Stimulated activated memory B cell treated with anti-CD40 and anti-IgM and Interleukin-4, amounts not matched to agents 10 μg/mL and 1 μg/mL and 100 μg/mL, for 72 hours (primary cell): ENCODE results near the gene ATP2B3.

Experiments
- ATAC-seq: fragments of 150-1000 bp; cut with Tn5 transposase; 2 replicates; pipeline ENCODE4 v1.10.0; 2021
- H3K27ac Mint-ChIP-seq: one replicate; pipeline ENCODE4 v1.8.0; 2022; ENCODE audit warnings: mild to moderate bottlenecking, mixed read lengths
- H3K27me3 Mint-ChIP-seq: one replicate; pipeline ENCODE4 v1.8.0; 2022; ENCODE audit warnings: mixed read lengths
- H3K36me3 Mint-ChIP-seq: one replicate; pipeline ENCODE4 v1.8.0; 2022; ENCODE audit warnings: mixed read lengths
- H3K4me1 Mint-ChIP-seq: one replicate; pipeline ENCODE4 v1.8.0; 2022; ENCODE audit warnings: mixed read lengths
- H3K4me3 Mint-ChIP-seq: one replicate; pipeline ENCODE4 v1.8.0; 2022; ENCODE audit warnings: mild to moderate bottlenecking, moderate library complexity, mixed read lengths
- H3K9me3 Mint-ChIP-seq: one replicate; pipeline ENCODE4 v1.8.0; 2022; ENCODE audit warnings: mixed read lengths

The ATP2B3 gene

DNA sequence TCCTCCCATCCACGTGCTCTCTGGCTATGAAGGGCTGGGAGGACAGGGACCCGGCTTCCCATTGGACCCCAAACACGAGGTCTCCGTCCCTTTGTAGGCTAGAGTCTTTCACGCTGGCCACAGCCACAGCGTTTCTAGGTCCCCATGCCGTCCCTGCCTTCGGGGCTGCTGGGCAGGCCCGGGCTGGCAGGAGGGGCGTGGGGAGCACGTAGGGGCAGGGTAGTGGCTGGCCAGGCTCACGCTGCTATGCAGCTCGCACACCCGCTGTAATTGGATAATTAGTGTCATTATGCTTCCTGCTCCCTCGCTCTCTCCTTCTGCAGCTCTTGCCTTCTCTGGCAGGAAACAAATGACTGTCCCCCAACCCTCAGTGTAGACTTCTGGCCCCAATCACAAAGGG is 9.8 kb downstream of the ATP2B3 start:
- Mint-ChIP-seq H3K27ac (no peak overlapping the region), H3K4me3 (no peak overlapping the region), H3K9me3 (no peaks in the 10 kb centered on the region), H3K27me3 (peaks cover 21% of the 10 kb centered on the region), H3K4me1 (no peaks in the 10 kb centered on the region), H3K36me3 (no peaks in the 10 kb centered on the region)
- no peak for ATAC-seq

DNA sequence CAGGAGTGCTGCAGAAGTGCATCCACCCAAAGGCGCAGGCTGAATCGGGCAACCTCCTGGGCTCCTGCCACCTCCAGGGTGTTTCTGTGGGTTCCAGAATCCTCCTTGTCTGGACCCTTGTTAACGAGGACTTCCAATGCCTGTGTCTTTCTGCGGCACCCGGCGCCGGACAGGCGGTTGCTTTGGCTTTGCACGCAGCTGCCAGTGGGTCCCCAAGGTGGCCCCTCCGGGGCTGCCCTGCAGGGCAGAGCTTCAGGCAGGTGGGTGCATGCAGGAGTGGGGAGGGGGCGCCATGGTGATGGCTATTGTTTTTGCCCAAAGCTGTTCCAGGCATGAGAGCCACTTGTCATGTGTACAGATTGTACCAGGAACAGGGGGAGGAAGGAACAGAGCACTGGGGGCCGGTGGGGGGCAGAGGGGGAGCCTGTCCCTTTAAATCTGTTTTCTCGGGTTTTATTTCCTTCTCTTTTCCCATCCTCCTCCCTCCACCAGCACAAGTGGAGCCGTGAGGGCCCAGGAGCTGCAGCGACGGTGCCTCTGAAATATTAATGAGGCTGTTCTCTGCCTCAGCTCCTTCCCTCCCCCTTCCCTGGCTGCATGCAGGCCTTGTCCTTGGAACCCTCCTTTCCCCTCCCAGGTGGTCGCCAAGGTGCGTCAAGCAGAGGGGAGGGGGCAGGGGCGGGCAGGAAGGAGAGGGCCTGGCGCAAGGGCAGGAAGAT is 13.1 kb downstream of the ATP2B3 start:
- no peaks in the 10 kb centered on the region for H3K36me3 Mint-ChIP-seq
- no peaks in the 10 kb centered on the region for H3K4me1 Mint-ChIP-seq
- no peak overlapping the region for H3K27ac Mint-ChIP-seq
- no peak overlapping the region for H3K4me3 Mint-ChIP-seq
- peaks cover 27% of the 10 kb centered on the region for H3K27me3 Mint-ChIP-seq
- no peaks in the 10 kb centered on the region for H3K9me3 Mint-ChIP-seq
- no peak for ATAC-seq

DNA sequence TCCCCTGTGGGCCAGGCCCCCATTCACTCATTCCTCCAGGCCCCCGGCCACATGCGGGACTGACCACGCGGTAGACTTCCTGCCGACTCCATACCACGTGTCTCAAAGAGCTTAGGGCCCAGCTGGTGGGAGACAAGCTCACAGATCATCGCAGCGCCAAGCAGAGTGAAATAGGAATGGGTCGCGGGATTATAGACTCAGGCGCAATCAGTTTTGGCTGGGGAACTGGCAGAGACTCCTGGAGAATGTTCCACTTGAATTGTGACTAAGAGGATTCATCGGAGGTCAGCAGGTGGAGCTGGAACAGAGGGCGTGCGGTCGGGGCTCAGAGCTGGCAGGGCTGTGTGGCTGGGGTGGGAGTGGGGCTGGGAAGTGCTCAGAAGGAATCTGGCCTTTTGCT is 15.6 kb downstream of the ATP2B3 start:
- Mint-ChIP-seq H3K9me3 (no peaks in the 10 kb centered on the region), H3K27ac (no peak overlapping the region), H3K36me3 (no peaks in the 10 kb centered on the region), H3K4me1 (no peaks in the 10 kb centered on the region), H3K27me3 (peaks cover 6% of the 10 kb centered on the region), H3K4me3 (no peak overlapping the region)
- no peak for ATAC-seq

DNA sequence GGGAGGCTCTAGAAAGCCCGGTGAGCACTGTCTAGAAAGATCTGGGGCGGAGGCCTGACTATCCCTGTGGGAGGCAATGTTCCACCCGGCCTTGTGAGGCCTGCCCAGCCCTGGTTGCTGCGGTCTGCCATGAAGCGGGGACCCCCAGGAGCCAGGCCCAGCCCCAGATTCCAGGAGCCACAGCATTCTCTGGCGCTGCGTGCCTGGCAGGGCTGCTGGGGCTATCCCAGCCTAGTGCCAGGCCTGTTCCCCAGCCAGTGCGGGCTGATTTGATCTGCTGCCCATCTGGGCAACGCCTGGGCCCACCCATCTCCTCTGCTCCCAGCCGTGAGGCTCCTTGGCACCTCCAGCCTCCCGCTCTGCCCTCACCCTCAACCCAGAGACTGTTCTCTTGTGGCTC is 19.6 kb downstream of the ATP2B3 start:
- no peak for ATAC-seq
- Mint-ChIP-seq H3K4me3 (no peak overlapping the region), H3K9me3 (no peaks in the 10 kb centered on the region), H3K36me3 (no peaks in the 10 kb centered on the region), H3K4me1 (no peaks in the 10 kb centered on the region), H3K27ac (no peak overlapping the region), H3K27me3 (peaks cover 23% of the 10 kb centered on the region)

DNA sequence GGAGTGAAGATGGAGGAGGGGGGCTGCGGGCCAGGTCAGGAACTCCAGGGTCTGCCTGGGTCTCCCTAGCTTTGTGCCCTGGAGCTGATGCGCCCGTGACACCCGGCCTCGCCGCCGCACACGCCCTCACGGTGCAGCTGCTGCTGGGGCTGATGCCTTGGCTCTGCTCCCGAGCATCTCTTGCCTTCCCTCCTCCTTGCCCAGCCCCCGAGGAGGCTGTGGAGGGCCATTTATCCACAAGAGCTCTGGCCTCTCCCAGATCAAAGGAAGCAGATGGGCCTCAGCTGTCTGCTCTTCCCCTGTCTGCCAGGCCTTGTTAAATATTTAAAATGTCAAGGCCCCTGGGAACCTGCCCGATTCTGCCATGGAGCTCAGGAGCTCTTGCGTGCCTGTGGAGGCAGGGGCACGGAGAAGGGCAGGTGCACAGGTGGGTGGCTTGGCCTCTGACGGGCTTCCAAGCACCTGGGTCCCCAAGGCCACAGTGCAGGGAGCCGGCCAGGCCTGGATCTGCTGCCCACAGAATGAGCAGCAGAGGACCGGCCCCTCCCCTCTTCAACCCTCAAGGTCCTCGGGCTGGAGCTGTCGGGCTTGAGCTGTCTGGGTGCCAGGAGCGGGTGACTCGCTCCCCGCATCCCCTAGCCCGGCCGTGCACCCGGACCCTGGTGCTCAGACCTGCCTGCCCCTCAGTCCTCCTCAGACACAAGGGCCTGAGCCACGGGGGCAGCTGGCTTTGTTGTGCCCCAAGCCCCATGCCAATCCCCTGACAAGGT is 20.3 kb downstream of the ATP2B3 start:
- peaks cover 23% of the 10 kb centered on the region for H3K27me3 Mint-ChIP-seq
- no peaks in the 10 kb centered on the region for H3K4me1 Mint-ChIP-seq
- no peak overlapping the region for H3K4me3 Mint-ChIP-seq
- ATAC-seq = no peak
- H3K9me3 Mint-ChIP-seq = no peaks in the 10 kb centered on the region
- no peak overlapping the region for H3K27ac Mint-ChIP-seq
- H3K36me3 Mint-ChIP-seq = no peaks in the 10 kb centered on the region

DNA sequence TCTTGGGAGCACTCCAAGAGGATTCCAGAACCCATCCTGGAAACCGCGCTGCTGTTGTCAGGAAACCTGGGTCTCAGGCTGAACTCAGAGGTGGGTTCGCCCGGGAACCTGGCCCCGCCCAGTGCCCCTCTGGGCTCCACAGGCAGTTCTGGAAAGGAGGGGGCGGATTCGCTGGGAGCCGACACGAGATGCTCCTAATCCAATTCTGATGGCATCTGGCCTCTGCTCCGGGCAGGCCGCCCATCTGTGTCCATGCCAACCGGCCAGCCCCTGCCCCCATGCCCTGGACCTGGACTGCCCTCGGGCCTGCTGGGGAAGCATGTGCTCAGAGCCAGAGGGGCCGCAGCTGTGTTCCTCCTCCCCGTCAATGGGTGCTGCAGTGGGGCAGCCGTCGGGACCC is 21.0 kb downstream of the ATP2B3 start:
- Mint-ChIP-seq H3K9me3 (no peaks in the 10 kb centered on the region), H3K27ac (no peak overlapping the region), H3K4me3 (no peak overlapping the region), H3K4me1 (no peaks in the 10 kb centered on the region), H3K36me3 (no peaks in the 10 kb centered on the region), H3K27me3 (peaks cover 18% of the 10 kb centered on the region)
- ATAC-seq = no peak

DNA sequence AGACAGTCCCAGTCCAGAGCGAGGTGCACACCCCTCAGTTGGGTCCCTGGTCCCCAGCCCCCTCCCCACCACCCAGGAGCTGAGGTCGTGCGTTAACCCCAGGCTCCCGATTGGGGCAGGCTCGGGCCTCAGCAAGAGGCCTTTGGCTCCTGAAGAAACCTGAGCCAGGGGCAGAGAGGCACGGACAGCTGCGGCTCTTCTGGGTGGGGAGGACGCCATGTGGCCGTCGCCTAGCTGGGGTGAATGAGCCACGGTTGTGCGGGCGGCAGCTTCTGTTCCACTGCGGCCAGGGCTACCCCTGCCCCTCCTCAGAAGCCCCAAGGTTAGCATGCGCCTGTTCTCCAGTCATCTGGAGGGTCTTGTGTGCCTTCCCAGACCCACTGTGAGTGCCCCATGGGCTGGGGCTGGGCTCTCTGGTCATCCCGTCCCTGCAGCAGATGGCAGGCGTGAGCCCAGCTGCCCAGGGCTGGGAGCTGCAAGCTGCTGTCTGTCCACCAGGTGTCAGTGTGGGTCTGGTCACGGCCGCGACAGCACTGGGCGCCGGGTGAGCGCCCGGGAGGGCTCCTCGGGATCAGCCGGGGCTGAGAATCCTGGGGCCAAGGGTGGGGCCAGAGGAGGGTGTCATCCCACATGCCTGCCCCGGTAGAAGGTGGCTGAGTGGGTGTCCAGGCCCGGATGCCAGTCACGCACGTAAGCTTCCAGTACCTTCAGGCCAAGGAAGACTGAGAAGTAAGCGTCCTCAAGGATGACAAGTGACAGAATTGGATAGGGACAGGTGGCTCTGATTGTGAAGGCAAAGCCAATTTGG is 21.9 kb downstream of the ATP2B3 start:
- peak; percentile 80 for ATAC-seq
- Mint-ChIP-seq H3K4me3 (no peak overlapping the region), H3K27ac (no peak overlapping the region), H3K9me3 (no peaks in the 10 kb centered on the region), H3K36me3 (no peaks in the 10 kb centered on the region), H3K27me3 (peaks cover 17% of the 10 kb centered on the region), H3K4me1 (no peaks in the 10 kb centered on the region)

DNA sequence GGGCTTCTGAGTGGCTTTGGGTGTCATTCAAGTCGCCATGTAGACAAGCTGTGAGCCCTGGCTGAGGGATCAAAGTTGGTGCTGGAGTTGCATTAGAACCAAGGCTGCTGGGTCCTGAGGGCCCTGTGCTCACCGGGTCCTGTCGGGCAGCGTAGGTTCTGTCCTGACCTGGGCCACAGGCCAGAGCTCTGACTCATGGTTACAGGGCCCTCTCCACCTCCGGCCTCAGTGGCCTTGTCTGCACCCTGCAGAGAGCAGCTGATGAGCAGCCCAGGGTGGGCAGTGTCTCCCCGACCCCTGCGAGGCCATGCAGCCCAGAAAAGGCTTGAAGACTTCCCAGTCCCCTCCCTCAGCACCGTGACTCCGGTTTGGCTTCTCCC is 22.5 kb downstream of the ATP2B3 start:
- Mint-ChIP-seq H3K4me1 (no peaks in the 10 kb centered on the region), H3K36me3 (no peaks in the 10 kb centered on the region), H3K27me3 (peaks cover 17% of the 10 kb centered on the region), H3K9me3 (no peaks in the 10 kb centered on the region), H3K4me3 (no peak overlapping the region), H3K27ac (no peak overlapping the region)
- no peak for ATAC-seq

DNA sequence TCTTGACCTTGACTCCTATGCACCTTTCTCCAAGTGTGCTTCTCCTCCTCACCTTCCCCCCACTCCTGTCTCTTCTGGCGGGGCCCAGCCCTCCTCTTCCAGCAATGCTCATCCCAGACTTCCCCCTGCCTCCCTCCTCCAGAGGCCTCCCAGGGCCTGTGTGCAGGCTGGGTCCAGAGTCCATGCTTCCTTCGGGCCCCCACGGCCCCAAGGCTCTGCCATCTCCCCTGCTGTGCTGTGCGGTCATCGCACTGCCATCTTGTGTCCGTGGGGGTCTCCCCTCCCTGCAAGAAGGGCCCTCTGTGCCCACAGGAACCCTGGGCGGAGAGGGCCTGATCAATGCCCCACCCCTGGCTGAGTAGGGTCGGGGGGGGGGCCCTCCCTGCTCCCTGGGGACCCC is 27.3 kb downstream of the ATP2B3 start:
- no peak overlapping the region for H3K4me3 Mint-ChIP-seq

DNA sequence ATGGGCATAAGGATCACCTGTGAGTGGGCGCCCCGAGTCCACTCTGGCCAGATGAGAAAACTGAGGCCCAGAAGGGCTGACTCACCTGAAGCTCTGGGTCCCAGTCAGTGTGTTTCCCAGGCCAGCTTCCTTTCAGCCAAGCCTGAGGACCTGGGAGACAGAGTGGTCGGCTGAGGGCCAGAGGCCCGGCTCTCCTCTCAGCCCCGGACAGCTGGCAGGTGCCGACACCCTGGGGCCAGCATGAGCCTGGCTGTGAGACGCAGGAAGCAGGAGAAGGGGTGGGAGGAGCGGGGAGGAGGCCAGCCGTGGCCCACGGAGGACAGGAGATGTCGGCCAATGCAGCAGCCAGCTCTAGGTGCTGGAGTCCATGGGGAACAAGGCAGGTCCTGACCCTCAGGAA is 28.9 kb downstream of the ATP2B3 start:
- Mint-ChIP-seq H3K27me3 (peaks cover 42% of the 10 kb centered on the region), H3K4me1 (no peaks in the 10 kb centered on the region), H3K27ac (no peak overlapping the region), H3K4me3 (no peak overlapping the region), H3K36me3 (no peaks in the 10 kb centered on the region), H3K9me3 (no peaks in the 10 kb centered on the region)
- ATAC-seq = no peak

More for the DNA sequence above, 27.3 kb downstream of the ATP2B3 start:
- Mint-ChIP-seq H3K36me3 (no peaks in the 10 kb centered on the region), H3K27ac (no peak overlapping the region), H3K9me3 (no peaks in the 10 kb centered on the region), H3K27me3 (peaks cover 55% of the 10 kb centered on the region), H3K4me1 (no peaks in the 10 kb centered on the region)
- no peak for ATAC-seq

DNA sequence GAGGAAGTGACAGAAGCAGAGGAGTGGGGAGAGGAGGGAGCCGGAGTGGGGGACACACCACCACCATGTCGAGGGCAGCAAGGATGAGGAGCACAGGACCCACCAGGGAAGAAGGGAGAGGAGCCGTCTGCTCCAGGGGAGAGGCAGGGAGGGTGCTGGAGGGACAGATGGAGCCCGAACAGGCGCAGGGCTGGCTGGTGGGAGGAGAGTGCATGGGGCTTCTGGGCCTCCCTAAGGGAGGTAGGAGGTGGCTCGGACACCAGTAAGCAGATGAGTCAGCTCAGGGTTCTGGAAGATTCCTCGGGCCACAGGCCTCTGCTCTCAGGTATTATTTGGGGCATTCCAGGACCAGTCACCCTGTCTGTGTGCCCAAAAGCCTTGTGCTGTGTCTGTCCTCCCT is 29.8 kb downstream of the ATP2B3 start:
- no peaks in the 10 kb centered on the region for H3K36me3 Mint-ChIP-seq
- no peaks in the 10 kb centered on the region for H3K4me1 Mint-ChIP-seq
- H3K27me3 Mint-ChIP-seq = peaks cover 39% of the 10 kb centered on the region
- no peak overlapping the region for H3K4me3 Mint-ChIP-seq
- no peaks in the 10 kb centered on the region for H3K9me3 Mint-ChIP-seq
- no peak for ATAC-seq
- no peak overlapping the region for H3K27ac Mint-ChIP-seq

DNA sequence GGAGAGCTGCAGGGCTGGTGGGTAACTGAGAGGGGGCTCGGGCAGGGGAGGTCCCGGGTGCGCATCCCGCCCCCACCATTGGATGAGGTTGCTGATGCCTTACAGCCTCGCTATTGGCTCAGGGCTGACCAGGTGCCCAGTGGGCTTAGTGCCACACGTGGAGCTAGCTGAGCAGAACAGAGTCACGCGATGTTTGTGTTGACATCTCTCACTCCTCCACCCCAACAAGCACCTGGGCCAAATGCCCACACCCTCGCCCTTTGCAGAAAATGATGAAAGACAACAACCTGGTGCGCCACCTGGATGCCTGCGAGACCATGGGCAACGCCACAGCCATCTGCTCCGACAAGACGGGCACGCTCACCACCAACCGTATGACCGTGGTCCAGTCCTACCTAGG is 31.8 kb downstream of the ATP2B3 start:
- Mint-ChIP-seq H3K4me3 (no peak overlapping the region), H3K27me3 (peaks cover 59% of the 10 kb centered on the region), H3K36me3 (no peaks in the 10 kb centered on the region), H3K4me1 (no peaks in the 10 kb centered on the region), H3K27ac (no peak overlapping the region), H3K9me3 (no peaks in the 10 kb centered on the region)
- ATAC-seq = no peak

DNA sequence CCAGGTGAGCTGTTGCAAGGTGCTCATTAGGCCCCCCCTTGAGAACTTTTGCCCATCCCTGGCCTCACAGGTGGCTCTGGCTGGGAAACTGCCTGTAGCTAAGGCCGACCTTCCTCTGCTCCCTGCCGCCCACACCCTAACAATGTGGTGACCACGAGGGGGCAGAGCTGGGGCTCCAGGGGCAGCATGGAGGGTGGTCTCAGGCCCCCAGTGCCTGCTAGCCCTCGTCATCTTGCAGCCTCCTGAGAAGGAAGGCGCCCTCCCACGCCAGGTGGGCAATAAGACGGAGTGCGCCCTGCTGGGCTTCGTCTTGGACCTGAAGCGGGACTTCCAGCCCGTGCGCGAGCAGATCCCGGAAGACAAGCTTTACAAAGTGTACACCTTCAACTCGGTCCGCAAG is 32.4 kb downstream of the ATP2B3 start:
- no peaks in the 10 kb centered on the region for H3K9me3 Mint-ChIP-seq

DNA sequence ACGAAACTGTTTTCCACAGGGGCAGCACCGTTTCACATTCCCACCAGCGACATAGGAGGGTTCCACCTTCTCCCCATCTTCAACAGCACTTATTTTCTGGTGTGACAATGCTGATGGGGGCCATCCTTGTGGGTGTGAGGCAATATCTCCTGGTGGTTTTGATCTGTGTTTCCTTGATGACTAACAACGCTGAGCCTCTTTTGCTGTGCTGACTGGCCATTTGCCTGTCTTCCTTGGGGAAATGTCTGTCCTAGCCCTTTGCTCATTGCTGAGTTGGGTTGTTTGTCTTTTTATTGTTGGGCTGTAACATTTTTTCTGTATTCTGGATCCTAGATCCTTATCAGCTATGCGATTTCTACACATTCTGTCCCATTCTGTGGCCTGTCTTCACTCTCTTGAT is 33.7 kb downstream of the ATP2B3 start:
- Mint-ChIP-seq H3K27ac (no peak overlapping the region), H3K4me3 (no peak overlapping the region), H3K27me3 (peaks cover 62% of the 10 kb centered on the region), H3K36me3 (no peaks in the 10 kb centered on the region), H3K9me3 (no peaks in the 10 kb centered on the region), H3K4me1 (peaks cover 10% of the 10 kb centered on the region)
- no peak for ATAC-seq

More for the DNA sequence above, 32.4 kb downstream of the ATP2B3 start:
- Mint-ChIP-seq H3K27ac (no peak overlapping the region), H3K27me3 (peaks cover 59% of the 10 kb centered on the region), H3K4me3 (no peak overlapping the region), H3K36me3 (no peaks in the 10 kb centered on the region), H3K4me1 (peaks cover 4% of the 10 kb centered on the region)
- ATAC-seq = no peak

DNA sequence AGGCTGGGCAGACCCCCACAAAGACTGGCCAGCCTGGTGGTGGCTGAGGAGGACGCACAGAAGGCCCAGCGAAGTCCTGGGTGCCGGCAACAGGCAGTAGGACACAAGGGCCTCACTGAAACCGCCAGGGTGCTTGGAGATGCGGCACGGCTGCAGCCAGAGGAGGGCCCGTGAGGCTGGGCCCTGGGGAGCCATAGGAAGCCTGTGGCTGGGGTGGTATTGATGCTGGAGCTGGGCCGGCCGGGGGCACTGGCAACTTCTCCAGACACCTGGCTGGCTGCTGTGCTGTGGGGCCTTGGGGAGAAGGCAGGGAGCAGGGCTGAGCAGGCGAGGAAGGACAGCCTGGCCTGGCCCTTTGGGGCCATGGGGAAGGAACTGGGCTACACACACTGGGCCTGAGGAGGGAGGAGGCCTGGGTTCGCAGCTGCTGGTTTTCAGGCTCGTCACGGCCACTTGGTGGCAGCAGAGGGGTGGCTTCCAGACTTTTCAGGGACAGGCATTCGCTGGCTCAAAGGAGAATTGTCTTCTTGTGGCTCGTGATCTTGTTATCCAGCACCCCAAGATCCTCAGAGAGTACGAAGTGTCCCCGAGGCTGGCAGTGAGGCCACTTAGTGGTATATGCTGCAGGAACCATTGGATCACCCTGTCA is 37.2 kb downstream of the ATP2B3 start:
- ATAC-seq = peak; percentile 64
- peaks cover 31% of the 10 kb centered on the region for H3K27me3 Mint-ChIP-seq

More for the DNA sequence above, 37.2 kb downstream of the ATP2B3 start:
- Mint-ChIP-seq H3K4me1 (peaks cover 10% of the 10 kb centered on the region), H3K4me3 (no peak overlapping the region), H3K9me3 (no peaks in the 10 kb centered on the region), H3K36me3 (no peaks in the 10 kb centered on the region), H3K27ac (no peak overlapping the region)
